Hepatocyte (in vitro differentiated cells): Measurements from ENCODE around the gene PRDM12.

ENCODE experiments used
- CTCF ChIP-seq: fragments of 200-600 bp; sonication (generic); IDR thresholded peaks from 2 replicates; pipeline ENCODE4 v1.5.1; 2016; ENCODE audit warnings: antibody characterized with exemption, mild to moderate bottlenecking; ENCODE audit not compliant: poor library complexity
- EZH2 ChIP-seq: fragments of 200-600 bp; sonication (generic); IDR thresholded peaks from 2 replicates; pipeline ENCODE4 v1.6.1; 2016; ENCODE audit warnings: antibody characterized with exemption, mild to moderate bottlenecking, borderline replicate concordance

- TF ChIP-seq CTCF (no peak), EZH2 (no peak)
These were observed 12.9 kb downstream of the PRDM12 start for GRCh38 chr9:130677252-130677651.
